Esophagus muscularis mucosa (tissue), 4 donors: Measurements from ENCODE around the gene CDKL4. TPM values are rescaled to one million over a fixed set of nuclear protein-coding genes. Genes with fewer than 3 reads are reported as not detected.
A peak's percentile ranks its signal among the peaks of the same experiment; 100 is the strongest.

ENCODE experiments used
- DNase-seq: peaks from one replicate; pipeline ENCODE4 v3.0.0-alpha.2; 2017; ENCODE audit errors: extremely low spot score
- H3K27ac ChIP-seq, 4 donors: fragments of 200-600 bp; sonication (generic); replicated peaks in 1 of 4; 1 replicate in 3 of 4; 2 replicates in 1 of 4; pipeline ENCODE4 v1.5.1; 2016 to 2019; ENCODE audit warnings: mild to moderate bottlenecking in 1 of 4
- H3K27me3 ChIP-seq, 4 donors: fragments of 200-600 bp; sonication (generic); one replicate each; pipeline versions ENCODE4 v1.5.1 to v1.6.0; 2016 to 2019
- H3K36me3 ChIP-seq, 4 donors: fragments of 200-600 bp; sonication (generic); one replicate each; pipeline ENCODE4 v1.5.1; 2016 to 2019
- H3K4me1 ChIP-seq, 4 donors: fragments of 200-600 bp; sonication (generic); one replicate each; pipeline ENCODE4 v1.5.1; 2016 to 2019
- H3K4me3 ChIP-seq, 4 donors: fragments of 200-600 bp; sonication (generic); 1 replicate in 2 of 4; 2 replicates in 2 of 4; pipeline ENCODE4 v1.5.1; 2016 to 2019; ENCODE audit warnings: mild to moderate bottlenecking in 4 of 4, moderate library complexity in 1 of 4
- H3K9me3 ChIP-seq, 4 donors: fragments of 200-600 bp; sonication (generic); 1 replicate in 3 of 4; 2 replicates in 1 of 4; pipeline ENCODE4 v1.5.1; 2016 to 2019
- CTCF ChIP-seq, 3 experiments: fragments of 200-600 bp in 2 of 3; fragments of 450-650 bp in 1 of 3; sonication (generic) in 2 of 3; IDR thresholded peaks; one replicate each; pipeline ENCODE4 v1.5.1; 2017 to 2019; ENCODE audit warnings: antibody characterized with exemption in 3 of 3, mild to moderate bottlenecking in 2 of 3, moderate library complexity in 1 of 3
- EP300 ChIP-seq: sonication (generic); formaldehyde crosslinking; IDR thresholded peaks from one replicate; pipeline ENCODE4 v1.6.1; 2017; ENCODE audit warnings: antibody characterized with exemption
- POLR2A ChIP-seq: fragments of 450-650 bp; IDR thresholded peaks from one replicate; pipeline ENCODE4 v1.6.1; 2017; ENCODE audit warnings: antibody characterized with exemption, moderate library complexity, mild to moderate bottlenecking, low read depth
- POLR2AphosphoS5 ChIP-seq, 2 donors: sonication (generic); formaldehyde crosslinking; IDR thresholded peaks; one replicate each; pipeline ENCODE4 v1.6.1; 2017; ENCODE audit warnings: antibody characterized with exemption in 2 of 2
- WGBS: methylation state at CpG from one replicate; pipeline ENCODE4 v1.1.5; 2018; 5-methylcytosine and 5-hydroxymethylcytosine counted together
- intact Hi-C: fragments of 100-400 bp; cut with DNase I; formaldehyde crosslinking; loops from one replicate; pipeline ENCODE4 v1.15.1; 2023
- total RNA-seq, 4 donors: library from RNA; depleted of rRNA; stranded (reverse); fragments of >200 nt; gene quantifications; one replicate each; pipeline versions ENCODE4 v1.1.0 to v1.2.1, GENCODE V29; 2016

Gene CDKL4
- total RNA-seq, 4 donors from 2014 or later: 0.40 to 3.7 (median 1.1) TPM

- no peak for TF ChIP-seq EP300
- no peak for TF ChIP-seq CTCF (IDR thresholded peaks at IDR 0.05)
- TF ChIP-seq POLR2A: no peak
- TF ChIP-seq POLR2AphosphoS5 (IDR thresholded peaks at IDR 0.05): no peak
- WGBS: 90% methylated on average over 6 of the region's 6 CpGs
- no peaks in the 10 kb centered on the region for H3K4me1 ChIP-seq
These were observed 3.0 kb downstream of the CDKL4 start for GRCh38 chr2:39240758-39241157.

GRCh38 chr2:39234754-39235153 is 9.0 kb downstream of the CDKL4 start:
- Histone ChIP-seq H3K27me3 (no peaks in the 10 kb centered on the region), H3K36me3 (no peaks in the 10 kb centered on the region), H3K4me1 (peaks cover 3 to 5% (median 4%) of the 10 kb centered on the region in 4 donors), H3K9me3 (no peaks in the 10 kb centered on the region), H3K4me3 (no peak overlapping the region), H3K27ac (no peak overlapping the region)
- no peak for TF ChIP-seq POLR2AphosphoS5 (IDR thresholded peaks at IDR 0.05)
- no peak for TF ChIP-seq CTCF (IDR thresholded peaks at IDR 0.05)
- no peak for DNase-seq
- intact Hi-C loops: loop anchor here (5.0 kb wide), 1 partner anchor 287 kb away; no protein-coding TSS in a partner anchor
- WGBS: 92% methylated on average over 1 of the region's 1 CpG

More at GRCh38 chr2:39240758-39241157, 3.0 kb downstream of the CDKL4 start:
- intact Hi-C loops: no loop called here
- DNase-seq: no peak
- Histone ChIP-seq H3K4me3 (no peak overlapping the region), H3K27me3 (no peaks in the 10 kb centered on the region), H3K27ac (no peak overlapping the region), H3K36me3 (no peaks in the 10 kb centered on the region), H3K9me3 (no peaks in the 10 kb centered on the region)

GRCh38 chr2:39232141-39232540 is 11.6 kb downstream of the CDKL4 start:
- no peaks in the 10 kb centered on the region for H3K36me3 ChIP-seq
- H3K4me3 ChIP-seq: no peak overlapping the region
- intact Hi-C loops: loop anchor here (5.0 kb wide), 1 partner anchor 285 kb away; no protein-coding TSS in a partner anchor
- H3K27me3 ChIP-seq: no peaks in the 10 kb centered on the region
- DNase-seq: no peak
- H3K9me3 ChIP-seq: no peaks in the 10 kb centered on the region
- peaks cover 15 to 27% (median 26%) of the 10 kb centered on the region in 4 donors for H3K4me1 ChIP-seq
- H3K27ac ChIP-seq: no peak overlapping the region
- TF ChIP-seq POLR2AphosphoS5 (IDR thresholded peaks at IDR 0.05) (no peak), EP300 (no peak), POLR2A (no peak), CTCF (IDR thresholded peaks at IDR 0.05) (no peak)

- no peak for DNase-seq
- Histone ChIP-seq H3K27me3 (no peaks in the 10 kb centered on the region), H3K36me3 (no peaks in the 10 kb centered on the region), H3K9me3 (no peaks in the 10 kb centered on the region), H3K4me1 (peaks cover 15 to 27% (median 26%) of the 10 kb centered on the region in 4 donors), H3K4me3 (peak overlapping the region; percentile 24 to 39 (median 30)), H3K27ac (no peak overlapping the region)
- intact Hi-C loops: loop anchor here (1.0 to 2.0 kb wide), 2 partner anchors 108 to 170 kb away; no protein-coding TSS in a partner anchor
- TF ChIP-seq CTCF (IDR thresholded peaks at IDR 0.05) (no peak), POLR2AphosphoS5 (IDR thresholded peaks at IDR 0.05) (no peak), POLR2A (no peak), EP300 (no peak)
- WGBS: 45% methylated on average over 19 of the region's 19 CpGs
These were observed 15.2 kb downstream of the CDKL4 start for GRCh38 chr2:39228413-39229209.
